ENCODE measurements around the gene RMND5A.
A peak's percentile ranks its signal among the peaks of the same experiment; 100 is the strongest.
"Not testable (repeated sequence)": the region's sequence is repeated elsewhere in the genome, so short reads cannot be mapped to it uniquely, and the experiment has no call there.

The RMND5A gene, protein sequence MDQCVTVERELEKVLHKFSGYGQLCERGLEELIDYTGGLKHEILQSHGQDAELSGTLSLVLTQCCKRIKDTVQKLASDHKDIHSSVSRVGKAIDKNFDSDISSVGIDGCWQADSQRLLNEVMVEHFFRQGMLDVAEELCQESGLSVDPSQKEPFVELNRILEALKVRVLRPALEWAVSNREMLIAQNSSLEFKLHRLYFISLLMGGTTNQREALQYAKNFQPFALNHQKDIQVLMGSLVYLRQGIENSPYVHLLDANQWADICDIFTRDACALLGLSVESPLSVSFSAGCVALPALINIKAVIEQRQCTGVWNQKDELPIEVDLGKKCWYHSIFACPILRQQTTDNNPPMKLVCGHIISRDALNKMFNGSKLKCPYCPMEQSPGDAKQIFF
- total RNA-seq, result 107 to 180 (median 153) reads per million in 9 experiments

DNA sequence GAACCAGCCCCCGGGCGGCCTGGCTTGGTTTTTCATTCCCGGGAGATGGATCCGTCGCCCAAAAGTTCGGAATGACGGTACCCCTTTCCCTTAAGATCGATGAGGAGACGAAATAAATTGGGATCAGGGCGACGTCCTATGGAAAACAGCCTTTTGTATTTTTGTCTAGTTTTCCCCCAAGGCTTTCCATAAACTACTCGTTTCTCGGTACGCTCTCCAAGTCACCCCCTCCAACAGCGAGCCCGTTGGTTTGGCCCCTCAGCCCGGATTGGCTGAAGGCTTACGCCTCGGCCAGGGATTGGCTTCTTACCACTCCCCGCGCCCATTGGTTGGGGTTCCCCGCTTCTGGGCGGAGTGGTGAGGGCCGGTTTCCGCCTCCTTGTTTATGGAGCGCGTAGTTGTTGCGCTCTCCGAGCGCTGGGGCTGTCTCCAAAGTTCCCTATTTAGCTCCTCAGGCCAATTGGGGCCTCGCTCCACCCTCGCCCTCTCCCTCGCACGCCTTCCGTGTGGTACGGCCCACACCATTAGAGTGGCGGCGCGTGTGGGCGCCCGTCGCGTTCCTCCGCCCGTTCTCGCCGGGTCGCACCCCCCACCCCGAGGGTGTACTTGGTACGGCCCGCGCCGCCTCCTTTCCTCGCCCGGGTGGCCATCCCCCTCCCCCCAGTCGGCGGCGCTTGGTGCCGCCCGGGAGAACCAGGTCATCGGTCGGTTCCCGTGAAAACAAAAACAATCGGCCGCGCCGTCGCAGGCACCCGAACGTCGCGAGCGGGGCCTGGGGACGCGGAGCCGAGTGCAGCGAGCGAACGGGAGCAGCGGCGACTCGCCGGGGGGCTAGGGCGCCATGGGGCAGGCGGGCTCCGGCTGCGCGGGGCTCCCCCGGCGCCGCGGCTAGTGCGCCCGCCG lies at the start of gene RMND5A:
RMND5A (plus strand) TSS at position 655 of the 903 bp plus-strand sequence. CDS start 377 bp downstream, outside the sequence.
- not testable (repeated sequence) for H3K36me3 Mint-ChIP-seq (ENCODE audit: insufficient read depth); H3K9me3 Mint-ChIP-seq; H3K4me1 Mint-ChIP-seq (ENCODE audit: low read depth in 2 of 2); H3K27me3 Mint-ChIP-seq
- DNase-seq (peak; percentile 90 to 91 (median 91)), ATAC-seq (replicated peaks) (peak; percentile 83)
- H3K4me3 Mint-ChIP-seq, result peak within 1 kb of the TSS; percentile 79 to 84
- peak within 1 kb of the TSS; percentile 44 to 68 for H3K27ac Mint-ChIP-seq

DNA sequence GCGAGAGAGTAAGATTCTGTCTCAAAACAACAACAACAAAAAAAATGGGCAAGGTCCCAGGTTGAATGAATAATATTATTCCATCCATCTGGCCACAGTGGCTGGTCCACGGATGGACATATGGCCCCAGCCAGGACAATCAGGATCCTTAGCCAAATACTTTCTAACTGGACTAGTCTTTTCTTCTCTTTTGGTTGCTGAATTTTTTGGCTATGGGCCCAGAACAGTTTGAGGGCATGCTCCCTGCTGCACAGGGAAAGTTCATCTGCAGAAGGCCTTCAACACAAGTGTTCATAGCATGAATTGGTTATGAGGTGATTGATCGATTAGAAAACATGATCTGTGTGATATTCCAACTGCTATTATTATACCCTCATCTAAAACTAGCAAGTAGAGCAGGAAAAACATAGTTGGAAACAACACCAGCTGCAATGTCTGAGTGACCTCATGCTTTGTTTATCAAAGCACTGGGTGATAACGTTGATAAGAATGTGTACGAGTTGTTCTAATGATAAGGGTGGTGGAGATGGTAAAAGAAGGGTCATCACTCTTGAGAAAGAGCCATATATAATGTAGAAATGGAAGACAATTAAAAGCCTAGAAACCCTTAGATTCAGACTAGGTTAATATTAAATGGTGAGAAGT lies 48.6 kb upstream of the RMND5A start:
- no peaks in the 10 kb centered on the region for H3K27me3 Mint-ChIP-seq
- H3K36me3 Mint-ChIP-seq (ENCODE audit: insufficient read depth), result no peaks in the 10 kb centered on the region
- ATAC-seq (replicated peaks), result no peak
- no peak overlapping the region for H3K4me3 Mint-ChIP-seq
- no peak for DNase-seq
- no peak overlapping the region for H3K27ac Mint-ChIP-seq
- no peaks in the 10 kb centered on the region for H3K4me1 Mint-ChIP-seq (ENCODE audit: low read depth in 2 of 2)
- no peaks in the 10 kb centered on the region for H3K9me3 Mint-ChIP-seq

DNA sequence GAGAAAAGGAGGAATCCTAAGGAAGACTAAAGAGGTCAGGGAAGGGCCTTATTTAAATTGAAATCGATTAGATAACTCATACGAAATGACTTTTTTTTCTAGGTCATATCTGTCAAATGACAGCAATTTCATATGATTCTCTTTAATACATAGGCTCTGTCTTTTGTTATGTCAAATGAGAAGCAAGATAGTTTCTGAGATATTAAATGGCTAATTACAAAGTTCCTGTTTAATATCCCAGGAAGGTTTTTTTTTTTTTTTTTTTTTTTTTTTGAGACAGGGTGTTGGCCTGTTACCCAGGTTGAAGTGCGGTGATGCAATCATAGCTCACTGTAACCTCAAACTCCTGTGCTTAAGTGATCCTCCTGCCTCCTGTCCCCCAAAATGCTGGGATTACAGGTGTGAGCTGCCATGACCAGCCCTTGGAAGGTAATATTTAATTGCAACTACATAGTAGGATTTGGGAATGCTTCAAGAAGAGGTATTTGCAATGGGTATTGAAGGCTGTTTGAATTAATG lies 48.0 kb upstream of the RMND5A start:
- Mint-ChIP-seq H3K4me1 (ENCODE audit: low read depth in 2 of 2) (no peaks in the 10 kb centered on the region), H3K4me3 (no peak overlapping the region), H3K27me3 (no peaks in the 10 kb centered on the region), H3K9me3 (no peaks in the 10 kb centered on the region), H3K27ac (no peak overlapping the region), H3K36me3 (ENCODE audit: insufficient read depth) (no peaks in the 10 kb centered on the region)
- DNase-seq (no peak), ATAC-seq (replicated peaks) (no peak)

DNA sequence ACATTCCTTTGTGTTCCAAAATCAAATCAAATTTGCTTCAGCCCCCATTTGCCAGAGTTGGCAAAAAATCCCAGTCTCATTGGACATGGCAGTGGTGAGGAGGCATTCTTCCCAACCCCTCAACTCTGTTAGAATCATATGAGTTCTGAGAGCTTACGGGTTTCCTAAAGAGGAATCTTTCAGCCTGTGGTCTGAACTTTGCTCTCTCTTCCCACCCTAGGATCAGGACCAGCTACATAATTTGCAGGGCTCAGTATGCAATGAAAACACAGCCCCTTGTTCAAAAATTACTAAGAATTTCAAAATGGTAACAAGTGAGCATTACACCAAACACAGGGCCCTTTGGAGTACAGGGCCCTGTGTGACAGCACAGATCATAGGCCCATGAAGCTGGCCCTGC lies 47.1 kb upstream of the RMND5A start:
- no peak overlapping the region for H3K4me3 Mint-ChIP-seq
- H3K9me3 Mint-ChIP-seq, result no peaks in the 10 kb centered on the region

DNA sequence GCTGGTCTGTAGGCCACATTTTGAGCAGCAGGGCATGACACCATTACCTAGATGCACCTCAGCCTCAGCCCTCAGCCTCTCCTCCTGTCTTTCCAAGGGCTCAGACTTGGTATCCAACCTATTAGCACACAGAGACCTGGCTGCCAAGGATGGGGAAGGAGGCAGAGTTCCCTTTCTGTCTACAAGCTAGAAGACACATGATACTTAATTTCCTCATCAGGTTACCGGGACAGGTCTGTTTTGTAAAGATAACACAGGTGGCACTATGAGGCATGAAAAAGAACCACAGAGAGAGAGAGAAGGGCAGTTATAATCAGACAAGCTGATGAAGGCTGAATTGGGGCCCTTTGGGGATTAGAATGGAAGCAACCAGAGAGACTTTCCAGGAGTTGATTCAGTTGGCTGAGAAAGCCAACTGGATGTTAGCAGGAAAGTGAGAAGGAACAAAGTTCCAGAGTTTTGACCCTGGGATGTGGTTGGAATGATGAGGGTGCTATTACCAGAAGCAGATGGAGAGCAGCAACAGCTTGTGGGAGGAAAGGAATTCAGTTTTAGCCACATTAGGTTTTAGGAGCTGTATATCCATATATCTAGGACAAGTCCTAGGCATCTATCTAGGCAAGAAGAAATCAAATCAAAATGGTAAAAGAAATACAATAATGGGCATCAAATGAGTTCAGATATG lies 46.0 kb upstream of the RMND5A start:
- Mint-ChIP-seq H3K4me1 (ENCODE audit: low read depth in 2 of 2) (no peaks in the 10 kb centered on the region), H3K4me3 (no peak overlapping the region), H3K9me3 (no peaks in the 10 kb centered on the region), H3K36me3 (ENCODE audit: insufficient read depth) (no peaks in the 10 kb centered on the region), H3K27me3 (no peaks in the 10 kb centered on the region), H3K27ac (no peak overlapping the region)
- DNase-seq (no peak), ATAC-seq (replicated peaks) (no peak)

More for the DNA sequence above, 47.1 kb upstream of the RMND5A start:
- H3K36me3 Mint-ChIP-seq (ENCODE audit: insufficient read depth), result no peaks in the 10 kb centered on the region
- ATAC-seq (replicated peaks) (no peak), DNase-seq (no peak)
- H3K4me1 Mint-ChIP-seq (ENCODE audit: low read depth in 2 of 2), result no peaks in the 10 kb centered on the region
- no peaks in the 10 kb centered on the region for H3K27me3 Mint-ChIP-seq
- no peak overlapping the region for H3K27ac Mint-ChIP-seq

DNA sequence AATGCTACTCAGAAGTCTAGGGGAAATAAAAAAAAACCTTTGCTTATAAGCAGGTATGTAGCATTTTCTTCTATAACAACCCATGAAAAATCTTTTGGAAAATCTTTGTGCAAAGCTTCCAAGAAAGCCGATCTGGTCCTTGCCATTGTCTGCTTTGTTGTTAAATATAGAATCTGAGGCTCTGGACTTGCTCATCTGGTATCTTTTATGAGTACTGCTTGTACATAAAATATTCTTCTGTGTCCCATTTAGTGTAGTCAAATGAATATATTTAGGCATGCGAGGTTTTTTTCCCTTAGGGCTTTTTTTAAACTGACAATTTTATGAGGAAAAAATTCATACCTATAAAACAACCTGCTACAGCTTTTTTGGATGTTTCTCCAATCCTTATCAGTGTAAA lies 45.0 kb upstream of the RMND5A start:
- no peaks in the 10 kb centered on the region for H3K4me1 Mint-ChIP-seq (ENCODE audit: low read depth in 2 of 2)
- no peaks in the 10 kb centered on the region for H3K9me3 Mint-ChIP-seq
- H3K27me3 Mint-ChIP-seq, result no peaks in the 10 kb centered on the region
- no peak overlapping the region for H3K4me3 Mint-ChIP-seq
- H3K27ac Mint-ChIP-seq, result no peak overlapping the region
- no peaks in the 10 kb centered on the region for H3K36me3 Mint-ChIP-seq (ENCODE audit: insufficient read depth)
- ATAC-seq (replicated peaks), result no peak
- DNase-seq, result no peak

DNA sequence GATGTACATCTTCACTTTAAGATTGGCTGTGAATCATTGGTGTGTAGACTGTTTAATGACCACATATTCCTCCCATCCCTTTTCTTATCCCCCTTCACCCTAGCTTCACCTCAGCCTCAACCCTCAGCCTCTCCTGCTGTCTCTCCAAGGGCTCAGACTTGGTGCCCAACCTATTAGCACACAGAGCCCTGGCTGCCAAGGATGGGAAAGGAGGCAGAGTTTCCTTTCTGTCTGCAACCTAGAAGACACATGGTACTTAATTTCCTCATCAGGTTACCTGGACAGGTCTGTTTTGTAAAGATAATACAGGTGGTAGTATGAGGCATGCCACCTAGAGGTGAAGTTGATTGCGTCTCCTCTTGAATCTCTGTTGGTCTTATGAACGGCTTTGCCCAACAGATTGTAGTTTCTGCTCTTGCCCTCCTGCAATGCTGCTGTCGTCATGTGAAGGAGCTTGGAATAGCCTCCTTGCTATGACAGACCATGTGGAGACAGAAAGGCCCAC lies 44.5 kb upstream of the RMND5A start:
- no peaks in the 10 kb centered on the region for H3K9me3 Mint-ChIP-seq

DNA sequence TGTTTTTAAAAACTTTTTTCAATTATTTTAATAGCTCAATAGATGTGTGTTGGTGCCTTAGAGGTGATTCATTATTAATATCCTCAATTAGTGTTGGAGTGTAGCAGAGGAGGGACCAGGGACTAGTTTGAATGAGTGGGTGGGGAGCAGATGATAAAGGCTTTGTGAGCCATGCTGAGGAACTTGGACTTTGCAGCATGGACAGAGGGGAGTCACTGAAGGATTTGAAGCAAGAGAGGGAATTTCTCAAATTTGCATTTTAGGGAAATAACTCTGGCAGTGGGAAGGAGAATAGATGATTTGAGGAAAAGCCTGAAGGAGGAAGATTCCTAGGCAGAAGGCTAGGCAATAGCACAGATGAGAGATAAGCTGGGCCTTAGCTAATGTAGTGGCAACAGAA lies 42.3 kb upstream of the RMND5A start:
- H3K27me3 Mint-ChIP-seq, result no peaks in the 10 kb centered on the region
- H3K4me1 Mint-ChIP-seq (ENCODE audit: low read depth in 2 of 2), result no peaks in the 10 kb centered on the region
- ATAC-seq (replicated peaks) (no peak), DNase-seq (no peak)
- H3K9me3 Mint-ChIP-seq, result no peaks in the 10 kb centered on the region
- no peak overlapping the region for H3K4me3 Mint-ChIP-seq
- H3K36me3 Mint-ChIP-seq (ENCODE audit: insufficient read depth), result no peaks in the 10 kb centered on the region
- H3K27ac Mint-ChIP-seq, result no peak overlapping the region

More for the DNA sequence above, 44.5 kb upstream of the RMND5A start:
- no peak for ATAC-seq (replicated peaks)
- H3K36me3 Mint-ChIP-seq (ENCODE audit: insufficient read depth), result no peaks in the 10 kb centered on the region
- H3K27me3 Mint-ChIP-seq, result no peaks in the 10 kb centered on the region
- H3K27ac Mint-ChIP-seq, result no peak overlapping the region
- no peak for DNase-seq
- H3K4me1 Mint-ChIP-seq (ENCODE audit: low read depth in 2 of 2), result no peaks in the 10 kb centered on the region
- H3K4me3 Mint-ChIP-seq, result no peak overlapping the region

DNA sequence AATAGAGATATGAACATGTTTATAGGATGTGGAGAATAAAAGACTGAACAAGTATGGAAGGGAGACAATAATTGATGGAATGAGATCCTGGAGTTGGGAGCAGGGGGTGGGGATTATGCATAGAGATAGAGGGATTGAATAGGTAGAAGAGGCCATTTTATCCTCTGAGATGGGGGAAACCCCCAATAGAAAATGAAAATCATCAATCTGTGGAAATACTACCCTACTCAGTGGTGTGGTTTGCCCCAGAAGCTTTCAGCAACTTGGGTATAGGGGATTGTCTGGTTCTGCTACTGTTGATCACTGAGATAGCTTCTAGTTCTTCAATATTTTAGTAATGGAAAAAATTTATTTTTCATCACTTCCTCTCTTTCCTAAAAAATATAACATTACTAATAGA lies 41.1 kb upstream of the RMND5A start:
- Mint-ChIP-seq H3K4me1 (ENCODE audit: low read depth in 2 of 2) (no peaks in the 10 kb centered on the region), H3K36me3 (ENCODE audit: insufficient read depth) (no peaks in the 10 kb centered on the region), H3K9me3 (no peaks in the 10 kb centered on the region), H3K27me3 (no peaks in the 10 kb centered on the region), H3K4me3 (no peak overlapping the region), H3K27ac (no peak overlapping the region)
- DNase-seq (no peak), ATAC-seq (replicated peaks) (no peak)

DNA sequence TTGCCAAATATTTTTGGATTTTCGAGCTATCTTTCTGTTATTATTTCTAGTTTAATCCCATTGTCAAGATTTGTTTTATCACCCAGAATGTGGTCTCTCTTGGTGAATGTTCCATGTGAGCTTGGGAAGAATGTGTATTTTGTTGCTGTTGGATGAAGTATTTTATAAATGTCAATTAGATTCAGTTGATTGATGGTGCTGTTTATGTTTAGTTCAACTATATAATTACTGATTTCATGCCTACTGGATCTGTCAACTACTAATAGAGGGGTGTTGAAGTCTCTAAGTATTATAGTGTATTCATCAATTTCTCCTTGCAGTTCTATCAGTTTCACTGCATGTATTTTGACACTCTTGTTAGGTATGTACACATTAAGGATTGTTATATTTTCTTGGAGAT lies 34.7 kb upstream of the RMND5A start:
- DNase-seq, result no peak
- no peak for ATAC-seq (replicated peaks)
- Mint-ChIP-seq H3K4me3 (no peak overlapping the region), H3K27me3 (peaks cover 5 to 6% of the 10 kb centered on the region in 2 donors), H3K27ac (no peak overlapping the region), H3K4me1 (ENCODE audit: low read depth in 2 of 2) (no peaks in the 10 kb centered on the region), H3K36me3 (ENCODE audit: insufficient read depth) (no peaks in the 10 kb centered on the region), H3K9me3 (no peaks in the 10 kb centered on the region)

DNA sequence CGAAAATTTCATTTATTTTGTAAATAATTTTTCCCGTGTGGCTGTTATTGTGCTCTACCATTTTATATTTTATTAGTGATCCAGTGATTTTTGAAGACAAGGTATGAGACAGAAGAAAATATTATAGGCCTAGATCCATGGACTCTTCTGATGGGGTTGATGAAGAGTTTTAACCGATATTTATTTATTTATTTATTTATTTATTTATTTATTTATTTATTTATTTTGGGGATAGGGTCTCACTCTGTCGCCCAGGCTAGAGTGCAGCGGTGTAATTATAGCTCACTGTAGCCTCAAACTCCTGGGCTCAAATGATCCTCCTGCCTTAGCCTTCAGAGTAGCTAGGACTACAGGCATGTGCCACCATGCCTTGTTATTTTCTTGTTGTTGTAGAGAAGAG lies 33.6 kb upstream of the RMND5A start:
- no peak for DNase-seq
- H3K27ac Mint-ChIP-seq, result peak overlapping the region in 1 of 2 donors; percentile 3
- H3K36me3 Mint-ChIP-seq (ENCODE audit: insufficient read depth), result no peaks in the 10 kb centered on the region

DNA sequence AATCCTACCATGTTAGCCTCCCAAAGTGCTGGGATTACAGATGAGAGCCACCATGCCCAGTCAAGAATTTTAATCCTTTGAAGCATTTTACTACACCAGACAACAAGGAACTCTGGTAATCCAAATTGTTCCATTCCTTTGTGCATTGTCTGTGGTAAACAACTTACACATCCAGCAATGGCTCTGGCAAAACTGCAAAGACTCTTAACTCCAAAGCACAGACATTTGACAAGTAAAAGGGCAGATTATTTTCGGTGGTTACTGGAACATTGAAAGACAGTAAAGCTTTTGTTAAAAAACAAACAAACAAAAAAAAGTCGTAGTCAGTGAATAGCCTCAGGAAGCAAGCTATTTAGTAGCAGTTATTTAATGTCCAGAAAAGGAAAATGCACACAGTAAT lies 33.2 kb upstream of the RMND5A start:
- no peaks in the 10 kb centered on the region for H3K4me1 Mint-ChIP-seq (ENCODE audit: low read depth in 2 of 2)
- H3K9me3 Mint-ChIP-seq, result no peaks in the 10 kb centered on the region
- no peak overlapping the region for H3K27ac Mint-ChIP-seq
- no peak for DNase-seq
- ATAC-seq (replicated peaks), result no peak
- peaks cover 5 to 6% of the 10 kb centered on the region in 2 donors for H3K27me3 Mint-ChIP-seq
- no peak overlapping the region for H3K4me3 Mint-ChIP-seq
- H3K36me3 Mint-ChIP-seq (ENCODE audit: insufficient read depth), result no peaks in the 10 kb centered on the region

More for the DNA sequence above, 33.6 kb upstream of the RMND5A start:
- no peaks in the 10 kb centered on the region for H3K9me3 Mint-ChIP-seq
- ATAC-seq (replicated peaks), result no peak
- no peak overlapping the region for H3K4me3 Mint-ChIP-seq
- no peaks in the 10 kb centered on the region for H3K4me1 Mint-ChIP-seq (ENCODE audit: low read depth in 2 of 2)
- H3K27me3 Mint-ChIP-seq, result peaks cover 5 to 6% of the 10 kb centered on the region in 2 donors
